Heart left ventricle (tissue), 16 donors: ENCODE results near the gene SOX2. TPM values are rescaled to one million over a fixed set of nuclear protein-coding genes. Genes with fewer than 3 reads are reported as not detected.

Source experiments
- ATAC-seq, 4 donors: fragments of 200-7000 bp; cut with Tn5 transposase; one replicate each; pipeline ENCODE4 v1.9.1; 2020 to 2022; ENCODE audit warnings: moderate library complexity in 4 of 4, mild to moderate bottlenecking in 3 of 4, moderate number of reproducible peaks in 1 of 4
- DNase-seq, 5 donors: peaks; one replicate each; pipeline ENCODE4 v3.0.0-alpha.2; 2020
- H3K27ac ChIP-seq, 12 donors: fragments of 200-600 bp; sonication (generic) in 4 of 12; one replicate each; pipeline versions ENCODE4 v1.5.0 to v1.8.0; 2016 to 2022; ENCODE audit warnings: mild to moderate bottlenecking in 2 of 12
- H3K27me3 ChIP-seq, 9 donors: fragments of 200-600 bp; sonication (generic) in 2 of 9; one replicate each; pipeline versions ENCODE4 v1.5.1 to v1.8.0; 2016 to 2022; ENCODE audit warnings: mild to moderate bottlenecking in 3 of 9
- H3K36me3 ChIP-seq, 9 donors: fragments of 200-600 bp; sonication (generic) in 2 of 9; one replicate each; pipeline versions ENCODE4 v1.5.0 to v1.8.0; 2018 to 2022; ENCODE audit warnings: mild to moderate bottlenecking in 2 of 9
- H3K4me1 ChIP-seq, 12 donors: fragments of 200-600 bp; sonication (generic) in 4 of 12; one replicate each; pipeline versions ENCODE4 v1.5.0 to v1.8.0; 2016 to 2022; ENCODE audit warnings: mild to moderate bottlenecking in 3 of 12
- H3K4me3 ChIP-seq, 12 donors: fragments of 200-600 bp; sonication (generic) in 4 of 12; one replicate each; pipeline versions ENCODE4 v1.5.0 to v1.8.0; 2017 to 2022; ENCODE audit warnings: mild to moderate bottlenecking in 9 of 12, moderate library complexity in 4 of 12
- H3K9me3 ChIP-seq, 12 donors: fragments of 200-600 bp; sonication (generic) in 4 of 12; one replicate each; pipeline versions ENCODE4 v1.5.0 to v1.8.0; 2016 to 2022; ENCODE audit warnings: mild to moderate bottlenecking in 1 of 12
- CTCF ChIP-seq, 12 donors: fragments of 200-600 bp; sonication (generic) in 4 of 12; IDR thresholded peaks; one replicate each; pipeline versions ENCODE4 v1.5.0 to v1.8.0; 2018 to 2022; ENCODE audit warnings: antibody characterized with exemption in 12 of 12, mild to moderate bottlenecking in 5 of 12
- POLR2A ChIP-seq, 2 donors: fragments of 450-650 bp; IDR thresholded peaks; one replicate each; pipeline ENCODE4 v1.6.1; 2017; ENCODE audit warnings: antibody characterized with exemption in 2 of 2, mild to moderate bottlenecking in 2 of 2, moderate library complexity in 2 of 2
- WGBS, 4 donors: extraction: QIAGEN DNeasy Blood & Tissue Kit in 2 of 4; methylation state at CpG; one replicate each; pipeline versions ENCODE4 v1.1.5 to v1.1.7; 2013 to 2018; 5-methylcytosine and 5-hydroxymethylcytosine counted together
- intact Hi-C, 10 donors: fragments of 100-400 bp; cut with DNase I; formaldehyde crosslinking; loops; one replicate each; pipeline versions ENCODE4 v1.11.1 to v1.14.2; 2022
- polyA plus RNA-seq, 2 donors: library from polyadenylated mRNA; stranded (reverse); fragments of 200-250 nt; gene quantifications; one replicate each; pipeline ENCODE4 v1.2.3, GENCODE V29; 2013
- total RNA-seq, 9 donors: library from RNA; depleted of rRNA in 2 of 9; stranded (reverse); fragments of >200 nt in 2 of 9; fragmentation: NEBNext Ultra II Directional in 3 of 9; extraction: Animal tissue kit (Norgen Biotek cat#: 25700) in 3 of 9; gene quantifications; one replicate each; pipeline versions ENCODE4 v1.1.0 to v1.2.4, GENCODE V29; 2016 to 2023
- donor health status: ischemic (EF 13 %, LVEDD 7.1; RV severe dilation, severe dysfunction).
- donor health status: healthy with polysubstance abuse.
- donor health status: DM: no; HTN: yes; CAD: no.
- donor health status: DM: no; HTN: no; CAD: no.
- donor health status: ischemic (EF 25% LVEDD 6.9; RV normal size, moderate dysfunction).
- donor health status: ischemic (EF 25% LVEDD 5.7; RV mildly dilated, moderate dysfunction).
- donor health status: healthy.
- donor health status: DM: yes; HTN: yes; CAD: no.
- donor health status: ischemic (EF 35%, LVEDD 5.7; RV mildly dilated, moderate dysfunction).
- donor health status: nonischemic (EF 11% LVEDD 7.7; RV severe dilation, severe dysfunction).
- donor health status: DM: yes; HTN: yes; CAD: no.
- donor health status: PGD.
- donor health status: ischemic (EF 29% LVEDD 5.4; RV normal size, mild dysfunction).
- donor health status: nonischemic (EF 23%, LVEDD 6.1; RV moderate dilation, normal function).

Gene SOX2
- total and polyA plus RNA-seq, 11 donors, result 0.09 to 1.1 (median 0.23) TPM; not detected in 5

GRCh38 chr3:181719991-181720680 lies 8.4 kb downstream of the SOX2 start:
- ATAC-seq (no peak), DNase-seq (no peak)
- peaks cover 68 to 100% (median 100%) of the 10 kb centered on the region in 9 donors for H3K27me3 ChIP-seq
- no peak overlapping the region for H3K4me3 ChIP-seq
- intact Hi-C loops, result no loop called here
- WGBS, 4 donors, result 4 to 13% (median 7%) methylated on average over 19 to 23 of the region's 23 CpGs
- H3K36me3 ChIP-seq, result no peaks in the 10 kb centered on the region
- H3K9me3 ChIP-seq, result no peaks in the 10 kb centered on the region
- TF ChIP-seq POLR2A (IDR thresholded peaks at IDR 0.05), result no peak
- TF ChIP-seq CTCF (IDR thresholded peaks at IDR 0.05), result no peak
- peaks cover 0 to 6% (median 0%) of the 10 kb centered on the region in 12 donors for H3K4me1 ChIP-seq
- peak overlapping the region in 1 of 12 donors; percentile 17 for H3K27ac ChIP-seq

- ATAC-seq, result no peak
- intact Hi-C loops, result no loop called here
- Histone ChIP-seq H3K4me3 (no peak overlapping the region), H3K27ac (no peak overlapping the region), H3K4me1 (peaks cover 0 to 10% (median 0%) of the 10 kb centered on the region in 12 donors), H3K27me3 (peaks cover 76 to 100% (median 100%) of the 10 kb centered on the region in 9 donors), H3K9me3 (no peaks in the 10 kb centered on the region), H3K36me3 (no peaks in the 10 kb centered on the region)
- TF ChIP-seq CTCF (IDR thresholded peaks at IDR 0.05) (no peak), POLR2A (IDR thresholded peaks at IDR 0.05) (no peak)
- WGBS, 4 donors, result 28 to 49% (median 39%) methylated on average over 4 of the region's 4 CpGs
- DNase-seq, result no peak
Observed at GRCh38 chr3:181721046-181721875, 9.5 kb downstream of the SOX2 start.

- TF ChIP-seq CTCF (IDR thresholded peaks at IDR 0.05), result no peak
- TF ChIP-seq POLR2A (IDR thresholded peaks at IDR 0.05), result no peak
- H3K36me3 ChIP-seq, result no peaks in the 10 kb centered on the region
- WGBS, 4 donors, result 8 to 13% (median 11%) methylated on average over 4 of the region's 4 CpGs
- no peaks in the 10 kb centered on the region for H3K9me3 ChIP-seq
- intact Hi-C loops, result no loop called here
- H3K4me1 ChIP-seq, result peaks cover 0 to 19% (median 4%) of the 10 kb centered on the region in 12 donors
- peaks cover 75 to 100% (median 100%) of the 10 kb centered on the region in 9 donors for H3K27me3 ChIP-seq
- H3K4me3 ChIP-seq, result no peak overlapping the region
- ATAC-seq (no peak), DNase-seq (no peak)
- no peak overlapping the region for H3K27ac ChIP-seq
Observed at GRCh38 chr3:181722156-181722555, 10.4 kb downstream of the SOX2 start.

DNA sequence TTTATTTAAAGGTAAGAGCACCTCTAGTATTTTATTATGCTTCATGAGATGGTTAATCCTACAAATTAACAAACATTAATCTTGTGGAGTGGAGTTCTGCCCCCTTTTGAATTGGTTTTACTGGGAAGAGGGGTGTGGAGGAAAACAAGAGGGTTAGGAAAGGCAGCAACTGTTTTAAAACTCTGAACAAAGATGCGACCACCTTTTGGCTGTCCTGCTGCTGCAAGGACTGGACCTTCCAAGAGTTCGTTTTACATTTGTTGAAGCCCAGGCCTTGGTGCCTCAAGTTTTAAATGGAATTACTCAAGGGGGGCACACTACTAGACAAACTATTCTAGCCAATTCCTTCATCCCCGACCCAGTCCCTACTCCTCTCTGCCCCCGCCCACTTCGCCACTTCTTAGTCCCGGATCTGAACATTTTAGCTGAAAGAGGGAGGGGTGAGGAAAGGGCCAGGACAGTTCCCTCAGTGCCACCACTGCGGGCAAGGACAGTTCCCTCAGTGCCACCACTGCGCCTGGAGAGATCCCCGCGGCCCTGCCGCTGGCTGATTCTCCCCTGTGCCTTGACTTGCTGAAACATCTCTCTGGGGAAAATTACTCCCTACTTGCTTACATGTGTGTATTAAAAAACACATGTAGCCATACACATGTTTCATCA lies 11.2 kb downstream of the SOX2 start:
- WGBS, 4 donors, result 6 to 20% (median 9%) methylated on average over 11 of the region's 11 CpGs
- H3K9me3 ChIP-seq, result no peaks in the 10 kb centered on the region
- TF ChIP-seq POLR2A (IDR thresholded peaks at IDR 0.05) (no peak), CTCF (IDR thresholded peaks at IDR 0.05) (no peak)
- H3K27me3 ChIP-seq, result peaks cover 75 to 100% (median 100%) of the 10 kb centered on the region in 9 donors
- no peak overlapping the region for H3K4me3 ChIP-seq
- no peak for ATAC-seq
- no peak overlapping the region for H3K27ac ChIP-seq
- intact Hi-C loops, result no loop called here
- DNase-seq, result no peak
- H3K36me3 ChIP-seq, result no peaks in the 10 kb centered on the region
- peaks cover 0 to 25% (median 5%) of the 10 kb centered on the region in 12 donors for H3K4me1 ChIP-seq
